Fibroblast of the aortic adventitia (primary cell): ENCODE data around the gene PPP4R1. TPM values are rescaled to one million over a fixed set of nuclear protein-coding genes. Genes with fewer than 3 reads are reported as not detected.

Source experiments
- DNase-seq: peaks from one replicate; pipeline ENCODE4 v3.0.0-alpha.2; 2010; ENCODE audit warnings: low read depth
- H3K4me3 ChIP-seq: 2 replicates; pipeline ENCODE4 v1.5.1; 2011; ENCODE audit warnings: low read depth, mild to moderate bottlenecking, control low read depth, low read length, moderate library complexity
- CTCF ChIP-seq: IDR thresholded peaks from 2 replicates; pipeline ENCODE4 v1.5.1; 2011; ENCODE audit warnings: mild to moderate bottlenecking, low read length, control low read depth, inconsistent platforms; ENCODE audit not compliant: insufficient read depth
- total RNA-seq: library from RNA; depleted of rRNA; stranded (reverse); fragments of >200 nt; gene quantifications from 2 replicates; pipeline ENCODE4 v1.2.3, GENCODE V29; 2012; ENCODE audit warnings: low replicate concordance

Gene PPP4R1
- total RNA-seq, 1 donor, result 107 TPM

DNA sequence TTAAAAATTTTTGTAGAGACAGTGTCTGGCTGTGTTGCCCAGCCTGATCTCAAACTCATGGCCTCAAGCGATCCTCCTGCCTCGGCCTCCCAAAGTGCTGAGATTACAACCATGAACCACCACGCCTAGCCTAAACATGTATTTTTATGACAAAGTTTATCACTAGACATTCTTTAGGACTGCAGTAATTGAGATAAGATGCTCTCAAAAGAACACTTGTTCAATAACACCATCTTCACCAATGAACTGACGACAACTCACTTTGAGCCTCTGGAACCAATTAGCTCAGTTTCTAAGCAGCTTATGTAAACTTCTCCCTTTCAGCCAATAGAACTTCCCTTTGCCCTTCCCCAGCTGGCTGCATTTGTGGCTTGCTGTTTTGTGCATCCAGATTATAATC, 15.3 kb upstream of the PPP4R1 start:
- no peak for TF ChIP-seq CTCF
- H3K4me3 ChIP-seq, result no peak overlapping the region
- DNase-seq, result peak; percentile 87

- TF ChIP-seq CTCF, result no peak
- no peak for DNase-seq
- H3K4me3 ChIP-seq, result no peak overlapping the region
These were observed 14.6 kb upstream of the PPP4R1 start for GRCh38 chr18:9628984-9629383.

- DNase-seq, result peak; percentile 61
- H3K4me3 ChIP-seq, result no peak overlapping the region
- TF ChIP-seq CTCF, result no peak
These were observed 13.3 kb upstream of the PPP4R1 start for GRCh38 chr18:9627642-9628041.

GRCh38 chr18:9619990-9620389, 5.6 kb upstream of the PPP4R1 start:
- TF ChIP-seq CTCF, result no peak
- peak; percentile 58 for DNase-seq
- no peak overlapping the region for H3K4me3 ChIP-seq

DNA sequence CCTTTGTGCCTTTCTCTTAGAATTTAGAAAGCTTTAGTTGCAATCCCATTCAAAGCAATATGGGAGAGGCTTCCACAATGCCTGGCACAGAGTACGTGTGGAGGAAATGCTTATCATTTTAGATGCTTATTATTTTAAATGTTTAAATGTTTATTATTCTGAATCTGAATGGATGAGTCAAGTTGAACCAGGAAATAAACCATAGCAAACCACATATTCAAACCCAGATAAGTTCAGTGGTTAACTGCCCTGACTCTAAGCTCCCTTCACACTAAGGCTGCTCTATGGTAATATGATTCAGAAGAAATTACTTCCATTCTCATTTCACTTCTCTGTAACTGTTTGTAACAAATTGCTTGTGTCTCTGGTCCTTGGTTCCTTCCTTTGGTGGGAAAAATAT, 5.2 kb upstream of the PPP4R1 start:
- DNase-seq, result peak; percentile 86
- no peak overlapping the region for H3K4me3 ChIP-seq
- TF ChIP-seq CTCF, result no peak

GRCh38 chr18:9619056-9619455, 4.7 kb upstream of the PPP4R1 start:
- TF ChIP-seq CTCF, result no peak
- no peak overlapping the region for H3K4me3 ChIP-seq
- DNase-seq, result no peak

DNA sequence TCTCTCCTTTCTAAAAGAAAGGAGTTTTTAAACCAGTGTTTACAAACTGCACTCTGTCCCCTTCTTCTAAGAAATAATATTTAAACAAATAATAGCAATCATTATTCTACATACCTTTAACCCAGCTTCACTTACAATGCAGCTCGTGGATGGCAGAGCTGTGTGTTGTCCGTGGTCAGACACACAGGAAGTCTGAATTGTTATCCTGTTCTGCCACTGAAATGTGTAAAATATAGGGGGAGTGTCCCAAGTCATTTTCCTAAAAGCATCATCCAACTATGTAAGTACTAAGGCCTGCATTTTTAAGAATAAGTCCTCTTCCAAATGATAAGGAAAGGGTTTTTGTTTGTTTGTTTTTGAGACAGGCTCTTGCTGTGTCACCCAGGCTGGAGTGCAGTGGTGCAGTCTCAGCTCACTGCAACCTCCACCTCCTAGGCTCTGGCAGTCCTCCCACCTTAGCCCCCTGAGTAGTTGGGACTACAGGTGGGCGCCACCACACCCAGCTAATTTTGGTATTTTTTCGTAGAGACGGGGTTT, 2.7 kb upstream of the PPP4R1 start:
- H3K4me3 ChIP-seq, result no peak overlapping the region
- TF ChIP-seq CTCF, result no peak
- DNase-seq, result no peak
